Panc1 (cell line): Measurements from ENCODE around the gene GYPC. TPM values are rescaled to one million over a fixed set of nuclear protein-coding genes. Genes with fewer than 3 reads are reported as not detected.

Source experiments
- ATAC-seq: fragments of 200-7000 bp; cut with Tn5 transposase; 2 replicates; pipeline ENCODE4 v1.9.1; 2020; ENCODE audit warnings: mild to moderate bottlenecking, moderate library complexity
- BruUV-seq: library from RNA; stranded (reverse); fragments of 400-500 nt; replicated peaks from 2 replicates; lab custom pipeline; 2021; lab: Mats Ljungman, UMichigan
- CTCF ChIA-PET: fragments of 300-600 bp; sonication (Branson Sonifier 250); formaldehyde crosslinking; loops from one replicate; lab custom pipeline; 2022; ENCODE audit warnings: antibody characterized with exemption; lab: Charles Lee
- POLR2A ChIA-PET: fragments of 300-600 bp; sonication (Branson Sonifier 250); formaldehyde crosslinking; loops from one replicate; lab custom pipeline; 2022; ENCODE audit warnings: antibody characterized with exemption; lab: Charles Lee
- DNase-seq: peaks from one replicate; pipeline ENCODE4 v3.0.0-alpha.2; 2010; ENCODE audit warnings: low read depth, low spot score
- H3K27ac ChIP-seq: 2 replicates; pipeline ENCODE4 v1.5.1; 2011; ENCODE audit warnings: mild to moderate bottlenecking, low read length, inconsistent platforms
- H3K27me3 ChIP-seq: fragments of 200-500 bp; sonication (Bioruptor generic); 2 replicates; pipeline ENCODE4 v1.6.0; 2014; ENCODE audit warnings: low read length, inconsistent platforms; ENCODE audit not compliant: control insufficient read depth, insufficient read depth
- H3K36me3 ChIP-seq: fragments of 200-500 bp; sonication (Bioruptor generic); 2 replicates; pipeline ENCODE4 v1.5.1; 2014; ENCODE audit warnings: inconsistent platforms, mild to moderate bottlenecking, low read length, moderate library complexity; ENCODE audit not compliant: control insufficient read depth, insufficient read depth
- H3K4me1 ChIP-seq: 2 replicates; pipeline ENCODE4 v1.5.1; 2011; ENCODE audit warnings: inconsistent platforms, mild to moderate bottlenecking, low read length, moderate library complexity; ENCODE audit not compliant: control insufficient read depth, insufficient read depth
- H3K4me3 ChIP-seq, 2 experiments: 2 replicates each; pipeline ENCODE4 v1.5.1; 2011 to 2012; ENCODE audit warnings: low read depth in 2 of 2, low read length in 2 of 2, mild to moderate bottlenecking in 2 of 2, inconsistent platforms in 1 of 2, moderate library complexity in 1 of 2
- H3K9me3 ChIP-seq: fragments of 200-500 bp; sonication (Bioruptor generic); 2 replicates; pipeline ENCODE4 v1.5.1; 2014; ENCODE audit warnings: low read depth, mild to moderate bottlenecking, inconsistent platforms, low read length, moderate library complexity; ENCODE audit not compliant: control insufficient read depth, insufficient read depth
- POLR2AphosphoS5 ChIP-seq: IDR thresholded peaks from 2 replicates; pipeline ENCODE4 v1.6.1; 2012; ENCODE audit warnings: mild to moderate bottlenecking, low read depth, low read length, moderate library complexity
- SIN3A ChIP-seq: IDR thresholded peaks from 2 replicates; pipeline ENCODE4 v1.6.1; 2012; ENCODE audit warnings: low read depth, mild to moderate bottlenecking, low read length, moderate library complexity, borderline replicate concordance; ENCODE audit not compliant: insufficient read depth
- TCF7L2 ChIP-seq: IDR thresholded peaks from 2 replicates; pipeline ENCODE4 v1.6.1; 2011; ENCODE audit warnings: mild to moderate bottlenecking, low read depth, low read length, inconsistent platforms
- in situ Hi-C: cut with HindIII; loops from 2 replicates; pipeline ENCODE4 v1.10.0; 2016; ENCODE audit warnings: low sequenced_read_pairs, low pct_unique_long_range_greater_than_20kb
- intact Hi-C: fragments of 100-400 bp; cut with micrococcal nuclease; formaldehyde crosslinking; loops from one replicate; pipeline ENCODE4 v1.10.0; 2022; ENCODE audit not compliant: unreplicated experiment
- total RNA-seq: library from RNA; stranded (reverse); gene quantifications from one replicate; pipeline ENCODE4 v1.2.1, GENCODE V29; 2021; ENCODE audit not compliant: unreplicated experiment
- TF ChIP-seq, protein P1 (sequence below): fragments of 450-650 bp; IDR thresholded peaks from 2 replicates; pipeline ENCODE4 v1.5.1; 2017; ENCODE audit warnings: mild to moderate bottlenecking
- TF ChIP-seq, protein P2 (sequence below), 2 experiments: IDR thresholded peaks; 2 replicates each; pipeline ENCODE4 v1.6.1; 2011 to 2012; ENCODE audit warnings: low read depth in 2 of 2, control low read depth in 1 of 2, low read length in 1 of 2, mild to moderate bottlenecking in 1 of 2, moderate library complexity in 1 of 2; ENCODE audit not compliant: insufficient read depth in 1 of 2

The GYPC gene
- total RNA-seq, 1 experiment from 2014 or later: 0.57 TPM

DNA sequence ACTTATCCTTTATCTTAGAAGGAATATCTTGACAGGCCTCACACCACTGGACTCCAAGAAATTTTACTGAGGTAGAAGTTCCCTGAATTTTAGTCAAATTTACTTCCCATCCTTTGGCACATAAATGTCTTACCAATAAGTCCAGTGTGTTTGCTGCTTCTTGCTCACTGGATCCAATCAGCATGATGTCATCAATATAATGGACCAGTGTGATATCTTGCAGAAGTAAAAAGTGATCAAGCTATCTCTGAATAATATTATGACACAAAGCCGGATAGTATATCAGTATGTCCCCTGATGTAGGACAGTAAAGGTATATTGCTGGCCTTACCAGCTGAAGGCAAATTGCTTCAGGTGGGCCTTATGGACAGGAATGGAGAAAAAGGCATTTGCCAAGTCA, 6.9 kb upstream of the GYPC start:
- Histone ChIP-seq H3K36me3 (no peaks in the 10 kb centered on the region), H3K4me3 (no peak overlapping the region), H3K27me3 (no peaks in the 10 kb centered on the region), H3K27ac (no peak overlapping the region), H3K9me3 (no peaks in the 10 kb centered on the region), H3K4me1 (no peaks in the 10 kb centered on the region)
- ATAC-seq (no peak), DNase-seq (no peak)
- ChIA-PET CTCF (no interaction called here), POLR2A (no interaction called here)
- TF ChIP-seq POLR2AphosphoS5 (no peak), SIN3A (no peak), TCF7L2 (no peak)
- TF ChIP-seq, protein P1, sequence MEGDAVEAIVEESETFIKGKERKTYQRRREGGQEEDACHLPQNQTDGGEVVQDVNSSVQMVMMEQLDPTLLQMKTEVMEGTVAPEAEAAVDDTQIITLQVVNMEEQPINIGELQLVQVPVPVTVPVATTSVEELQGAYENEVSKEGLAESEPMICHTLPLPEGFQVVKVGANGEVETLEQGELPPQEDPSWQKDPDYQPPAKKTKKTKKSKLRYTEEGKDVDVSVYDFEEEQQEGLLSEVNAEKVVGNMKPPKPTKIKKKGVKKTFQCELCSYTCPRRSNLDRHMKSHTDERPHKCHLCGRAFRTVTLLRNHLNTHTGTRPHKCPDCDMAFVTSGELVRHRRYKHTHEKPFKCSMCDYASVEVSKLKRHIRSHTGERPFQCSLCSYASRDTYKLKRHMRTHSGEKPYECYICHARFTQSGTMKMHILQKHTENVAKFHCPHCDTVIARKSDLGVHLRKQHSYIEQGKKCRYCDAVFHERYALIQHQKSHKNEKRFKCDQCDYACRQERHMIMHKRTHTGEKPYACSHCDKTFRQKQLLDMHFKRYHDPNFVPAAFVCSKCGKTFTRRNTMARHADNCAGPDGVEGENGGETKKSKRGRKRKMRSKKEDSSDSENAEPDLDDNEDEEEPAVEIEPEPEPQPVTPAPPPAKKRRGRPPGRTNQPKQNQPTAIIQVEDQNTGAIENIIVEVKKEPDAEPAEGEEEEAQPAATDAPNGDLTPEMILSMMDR: no peak
- TF ChIP-seq, protein P2, sequence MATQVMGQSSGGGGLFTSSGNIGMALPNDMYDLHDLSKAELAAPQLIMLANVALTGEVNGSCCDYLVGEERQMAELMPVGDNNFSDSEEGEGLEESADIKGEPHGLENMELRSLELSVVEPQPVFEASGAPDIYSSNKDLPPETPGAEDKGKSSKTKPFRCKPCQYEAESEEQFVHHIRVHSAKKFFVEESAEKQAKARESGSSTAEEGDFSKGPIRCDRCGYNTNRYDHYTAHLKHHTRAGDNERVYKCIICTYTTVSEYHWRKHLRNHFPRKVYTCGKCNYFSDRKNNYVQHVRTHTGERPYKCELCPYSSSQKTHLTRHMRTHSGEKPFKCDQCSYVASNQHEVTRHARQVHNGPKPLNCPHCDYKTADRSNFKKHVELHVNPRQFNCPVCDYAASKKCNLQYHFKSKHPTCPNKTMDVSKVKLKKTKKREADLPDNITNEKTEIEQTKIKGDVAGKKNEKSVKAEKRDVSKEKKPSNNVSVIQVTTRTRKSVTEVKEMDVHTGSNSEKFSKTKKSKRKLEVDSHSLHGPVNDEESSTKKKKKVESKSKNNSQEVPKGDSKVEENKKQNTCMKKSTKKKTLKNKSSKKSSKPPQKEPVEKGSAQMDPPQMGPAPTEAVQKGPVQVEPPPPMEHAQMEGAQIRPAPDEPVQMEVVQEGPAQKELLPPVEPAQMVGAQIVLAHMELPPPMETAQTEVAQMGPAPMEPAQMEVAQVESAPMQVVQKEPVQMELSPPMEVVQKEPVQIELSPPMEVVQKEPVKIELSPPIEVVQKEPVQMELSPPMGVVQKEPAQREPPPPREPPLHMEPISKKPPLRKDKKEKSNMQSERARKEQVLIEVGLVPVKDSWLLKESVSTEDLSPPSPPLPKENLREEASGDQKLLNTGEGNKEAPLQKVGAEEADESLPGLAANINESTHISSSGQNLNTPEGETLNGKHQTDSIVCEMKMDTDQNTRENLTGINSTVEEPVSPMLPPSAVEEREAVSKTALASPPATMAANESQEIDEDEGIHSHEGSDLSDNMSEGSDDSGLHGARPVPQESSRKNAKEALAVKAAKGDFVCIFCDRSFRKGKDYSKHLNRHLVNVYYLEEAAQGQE (IDR thresholded peaks at IDR 0.05; ENCODE audit: insufficient read depth in 1 of 2, low read depth in 2 of 2, low read length in 1 of 2): no peak
- in situ Hi-C loops: no loop called here
- intact Hi-C loops: no loop called here
- no TSS peak for BruUV-seq

DNA sequence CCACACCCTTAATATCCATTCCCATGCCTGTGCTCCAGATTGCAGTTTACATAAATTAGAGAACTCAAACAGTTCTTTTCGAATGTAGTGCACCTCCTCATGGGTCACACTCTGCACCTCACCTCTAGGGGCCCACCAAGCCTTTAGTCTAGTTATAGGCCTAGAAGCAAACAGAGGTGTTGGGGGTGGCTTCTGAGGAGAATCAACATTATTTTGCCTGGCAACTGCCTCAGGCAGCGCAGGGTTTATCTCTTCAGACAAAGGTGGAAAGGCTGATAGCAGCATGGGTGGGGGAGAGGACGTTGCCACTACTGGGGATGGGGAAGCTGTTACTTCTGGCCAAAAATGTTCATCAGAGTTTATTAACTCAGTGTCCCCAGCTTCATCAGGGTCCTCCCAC, 5.0 kb upstream of the GYPC start:
- Histone ChIP-seq H3K27ac (no peak overlapping the region), H3K9me3 (no peaks in the 10 kb centered on the region), H3K4me3 (no peak overlapping the region), H3K27me3 (no peaks in the 10 kb centered on the region), H3K36me3 (no peaks in the 10 kb centered on the region), H3K4me1 (no peaks in the 10 kb centered on the region)
- ChIA-PET CTCF (no interaction called here), POLR2A (no interaction called here)
- ATAC-seq (no peak), DNase-seq (no peak)
- TF ChIP-seq TCF7L2 (no peak), POLR2AphosphoS5 (no peak), SIN3A (no peak)
- TF ChIP-seq, protein P2 (IDR thresholded peaks at IDR 0.05; ENCODE audit: insufficient read depth in 1 of 2, low read depth in 2 of 2, low read length in 1 of 2): no peak
- TF ChIP-seq, protein P1: no peak
- in situ Hi-C loops: no loop called here
- no TSS peak for BruUV-seq
- intact Hi-C loops: no loop called here
